MG63 (cell line): Measurements from ENCODE around the gene TNFAIP8L2. TPM values are rescaled to one million over a fixed set of nuclear protein-coding genes. Genes with fewer than 3 reads are reported as not detected.

Source experiments
- DNase-seq: peaks from one replicate; pipeline ENCODE4 v3.0.0-alpha.2; 2020
- H3K27me3 ChIP-seq: fragments of 250-450 bp; sonication (Bioruptor Pico); 2 replicates; pipeline ENCODE4 v1.5.1; 2020; ENCODE audit warnings: mild to moderate bottlenecking, moderate library complexity
- H3K36me3 ChIP-seq: fragments of 250-450 bp; sonication (Bioruptor Pico); 2 replicates; pipeline ENCODE4 v1.5.1; 2020; ENCODE audit warnings: mild to moderate bottlenecking, moderate library complexity
- H3K4me3 ChIP-seq: fragments of 250-450 bp; sonication (Bioruptor Pico); 2 replicates; pipeline ENCODE4 v1.5.1; 2020; ENCODE audit warnings: mild to moderate bottlenecking, moderate library complexity
- H3K9me3 ChIP-seq: fragments of 250-450 bp; sonication (Bioruptor Pico); 2 replicates; pipeline ENCODE4 v1.5.1; 2020; ENCODE audit warnings: mild to moderate bottlenecking, moderate library complexity
- total RNA-seq: library from RNA; depleted of rRNA; stranded (reverse); fragments of >200 nt; shearing (Covaris generic); gene quantifications from 2 replicates; pipeline ENCODE4 v1.2.3, GENCODE V29; 2014; ENCODE audit warnings: low replicate concordance; rRNA removed

The TNFAIP8L2 gene
- not detected in 2 replicates for total RNA-seq

- H3K36me3 ChIP-seq: peaks cover 29% of the 10 kb centered on the region
- no peaks in the 10 kb centered on the region for H3K9me3 ChIP-seq
- H3K27me3 ChIP-seq: no peaks in the 10 kb centered on the region
- no peak for DNase-seq
- H3K4me3 ChIP-seq: no peak within 1 kb of the TSS
These were observed at the start of gene TNFAIP8L2 for GRCh38 chr1:151156515-151156819. TNFAIP8L2 (plus strand) TSS chr1:151156649; CDS start chr1:151158698, 2,049 bp downstream.

- no peaks in the 10 kb centered on the region for H3K36me3 ChIP-seq
- DNase-seq: peak; percentile 36
- H3K9me3 ChIP-seq: no peaks in the 10 kb centered on the region
- H3K4me3 ChIP-seq: no peak overlapping the region
- no peaks in the 10 kb centered on the region for H3K27me3 ChIP-seq
These were observed 49.6 kb upstream of the TNFAIP8L2 start for GRCh38 chr1:151106894-151107293.

DNA sequence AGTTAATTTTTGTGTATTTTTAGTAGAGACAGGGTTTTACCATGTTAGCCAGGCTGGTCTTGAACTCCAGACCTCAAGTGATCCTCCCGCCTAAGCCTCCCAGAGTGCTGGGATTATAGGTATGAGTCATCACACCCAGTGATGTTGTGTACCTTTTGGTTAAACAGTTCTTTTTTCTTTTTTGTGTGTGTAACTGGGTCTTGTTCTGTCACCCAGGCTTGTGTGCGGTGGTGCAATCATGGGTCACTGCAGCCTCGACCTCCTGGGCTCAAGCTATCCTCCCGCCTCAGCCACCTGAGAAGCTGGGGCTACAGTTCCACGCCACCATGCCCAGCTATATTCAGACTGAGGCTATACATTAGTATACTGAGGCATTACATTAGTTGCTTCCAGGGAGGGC lies 48.1 kb upstream of the TNFAIP8L2 start:
- Histone ChIP-seq H3K9me3 (no peaks in the 10 kb centered on the region), H3K36me3 (no peaks in the 10 kb centered on the region)
- no peak for DNase-seq

DNA sequence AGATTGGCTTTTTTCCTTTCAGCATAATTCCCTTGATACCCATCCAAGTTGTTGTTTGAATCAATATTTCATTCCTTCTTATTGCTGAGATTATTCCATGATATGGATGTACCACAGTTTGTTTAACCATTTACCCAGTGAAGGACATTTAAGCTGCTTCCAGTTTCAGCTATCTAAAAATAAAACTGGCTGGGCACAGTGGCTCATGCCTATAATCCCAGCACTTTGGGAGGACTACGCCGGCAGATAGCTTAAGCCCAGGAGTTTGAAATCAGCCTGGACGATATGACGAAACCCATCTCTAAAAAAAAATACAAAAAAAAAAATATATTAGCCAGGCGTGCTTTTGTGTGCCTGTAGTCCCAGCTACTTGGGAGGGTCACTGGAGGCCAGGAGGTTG lies 42.6 kb upstream of the TNFAIP8L2 start:
- DNase-seq: no peak
- Histone ChIP-seq H3K27me3 (no peaks in the 10 kb centered on the region), H3K36me3 (no peaks in the 10 kb centered on the region), H3K9me3 (no peaks in the 10 kb centered on the region), H3K4me3 (no peak overlapping the region)

More for the DNA sequence above, 48.1 kb upstream of the TNFAIP8L2 start:
- Histone ChIP-seq H3K27me3 (no peaks in the 10 kb centered on the region), H3K4me3 (no peak overlapping the region)

- DNase-seq: no peak
- Histone ChIP-seq H3K27me3 (no peaks in the 10 kb centered on the region), H3K4me3 (no peak overlapping the region), H3K36me3 (no peaks in the 10 kb centered on the region), H3K9me3 (no peaks in the 10 kb centered on the region)
These were observed 31.6 kb upstream of the TNFAIP8L2 start for GRCh38 chr1:151124763-151125403.

DNA sequence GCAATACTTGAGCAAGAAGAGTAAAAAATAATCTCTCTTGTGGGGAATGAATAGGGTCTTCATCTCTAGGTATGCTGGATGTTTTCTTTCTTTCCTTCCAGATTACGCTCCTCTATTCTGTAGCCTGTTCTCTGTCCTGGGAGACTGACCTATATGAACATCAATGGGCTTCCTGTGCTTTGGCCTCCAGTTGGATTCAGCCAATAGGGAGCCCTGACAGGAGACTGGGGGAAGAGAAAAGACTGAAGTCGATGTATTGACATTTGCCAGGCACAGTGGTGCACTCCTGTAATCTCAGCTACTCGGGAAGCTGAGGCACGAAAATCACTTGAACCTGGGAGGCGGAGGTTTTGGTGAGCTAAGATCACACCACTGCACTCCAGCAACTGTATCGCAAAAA lies 27.6 kb upstream of the TNFAIP8L2 start:
- no peak for DNase-seq
- no peaks in the 10 kb centered on the region for H3K9me3 ChIP-seq
- H3K4me3 ChIP-seq: no peak overlapping the region
- H3K36me3 ChIP-seq: no peaks in the 10 kb centered on the region
- no peaks in the 10 kb centered on the region for H3K27me3 ChIP-seq

- Histone ChIP-seq H3K9me3 (no peaks in the 10 kb centered on the region), H3K4me3 (no peak overlapping the region), H3K36me3 (no peaks in the 10 kb centered on the region), H3K27me3 (no peaks in the 10 kb centered on the region)
- no peak for DNase-seq
These were observed 25.4 kb upstream of the TNFAIP8L2 start for GRCh38 chr1:151130987-151131586.

DNA sequence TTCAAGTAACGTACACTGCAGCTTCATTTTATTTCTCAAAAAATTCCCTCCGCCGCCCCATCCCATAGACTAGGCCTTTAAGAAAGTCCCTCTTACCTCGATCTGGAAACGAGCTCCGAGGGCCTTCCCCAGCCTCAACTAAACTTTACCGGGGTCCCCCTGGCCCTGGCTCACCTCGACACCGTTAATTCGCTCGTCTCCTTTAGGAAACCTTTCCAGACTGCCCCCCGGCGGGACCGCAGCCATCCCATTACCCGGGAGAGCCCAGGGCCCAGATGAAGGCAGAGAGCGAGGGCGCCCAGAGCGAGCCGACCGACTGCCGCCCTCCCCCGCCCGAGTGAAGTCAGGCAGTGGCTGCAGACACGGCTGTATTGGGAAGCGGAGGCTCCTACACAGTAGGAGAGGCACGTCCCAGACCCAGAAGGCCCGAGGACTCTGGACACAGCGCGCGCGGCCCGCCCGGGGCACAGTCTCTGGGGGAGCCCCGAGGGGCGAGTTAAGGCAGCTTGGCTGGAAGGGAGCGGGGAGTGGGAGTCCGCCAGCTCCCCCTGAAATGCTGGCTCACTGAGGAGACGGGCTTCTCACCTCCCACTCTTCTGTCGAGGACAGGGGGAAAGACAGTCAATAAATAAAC lies 24.6 kb upstream of the TNFAIP8L2 start:
- H3K4me3 ChIP-seq: no peak overlapping the region
- DNase-seq: no peak
- H3K27me3 ChIP-seq: no peaks in the 10 kb centered on the region
- H3K36me3 ChIP-seq: no peaks in the 10 kb centered on the region
- H3K9me3 ChIP-seq: no peaks in the 10 kb centered on the region

DNA sequence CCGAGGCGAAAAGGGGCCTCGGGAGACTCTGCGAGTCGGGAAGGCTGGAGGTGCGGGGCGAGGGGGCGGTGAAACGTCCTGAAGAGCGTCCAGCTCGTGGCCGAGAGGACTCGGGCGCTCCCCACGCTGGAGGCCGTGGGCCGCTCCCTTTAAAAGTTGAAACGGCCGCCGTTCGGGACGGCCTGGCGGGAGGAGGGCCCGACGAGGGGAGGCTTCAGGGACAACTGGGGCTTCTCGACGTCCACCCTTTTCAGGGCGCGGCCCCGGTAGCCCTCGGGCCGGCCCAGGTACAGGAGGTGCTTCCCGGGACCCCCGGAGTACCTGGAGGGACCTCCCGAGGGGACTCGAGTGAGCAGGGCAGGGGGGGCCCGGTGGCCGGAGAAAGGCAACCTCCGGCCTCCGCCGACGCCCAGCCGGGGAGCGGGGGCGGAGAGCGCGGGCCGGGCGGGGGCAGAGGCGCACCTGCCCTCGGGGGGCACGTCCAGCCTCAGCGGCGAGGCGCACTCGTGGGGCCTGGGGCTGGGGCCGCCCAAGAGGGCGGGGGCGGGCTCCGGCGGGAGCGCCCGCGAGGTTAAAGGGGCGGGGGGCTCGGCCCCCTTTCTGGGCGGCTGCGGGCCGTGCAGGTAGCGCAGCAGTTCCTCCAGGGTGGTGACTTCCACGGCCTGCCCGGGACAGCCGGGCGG lies 24.0 kb upstream of the TNFAIP8L2 start:
- DNase-seq: no peak
- Histone ChIP-seq H3K4me3 (no peak overlapping the region), H3K9me3 (no peaks in the 10 kb centered on the region), H3K27me3 (no peaks in the 10 kb centered on the region), H3K36me3 (no peaks in the 10 kb centered on the region)

GRCh38 chr1:151133018-151133806 lies 23.2 kb upstream of the TNFAIP8L2 start:
- no peaks in the 10 kb centered on the region for H3K36me3 ChIP-seq
- peak; percentile 14 for DNase-seq
- no peaks in the 10 kb centered on the region for H3K27me3 ChIP-seq
- H3K4me3 ChIP-seq: no peak overlapping the region
- H3K9me3 ChIP-seq: no peaks in the 10 kb centered on the region

GRCh38 chr1:151134396-151134795 lies 22.1 kb upstream of the TNFAIP8L2 start:
- Histone ChIP-seq H3K27me3 (no peaks in the 10 kb centered on the region), H3K36me3 (no peaks in the 10 kb centered on the region), H3K9me3 (no peaks in the 10 kb centered on the region), H3K4me3 (no peak overlapping the region)
- DNase-seq: no peak

DNA sequence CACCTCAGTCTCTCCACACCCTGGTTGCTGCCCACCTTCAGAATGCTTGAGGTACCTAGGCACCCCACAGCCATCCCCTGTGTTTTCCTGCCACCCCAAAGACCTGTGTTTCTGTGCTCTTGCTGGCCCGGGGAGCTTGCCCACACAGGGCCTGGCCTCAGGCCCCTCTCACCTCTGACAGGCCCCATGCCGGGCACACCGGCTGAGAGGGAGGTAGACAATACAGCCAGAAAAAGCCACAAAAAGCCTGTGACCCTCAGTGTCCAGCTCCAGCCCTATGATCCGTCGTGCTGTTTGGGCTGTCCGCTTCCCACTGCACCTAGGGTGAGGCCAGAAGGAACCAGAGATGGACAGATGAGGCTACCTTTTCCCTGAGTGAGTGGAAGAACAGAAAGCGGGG lies 21.5 kb upstream of the TNFAIP8L2 start:
- Histone ChIP-seq H3K4me3 (no peak overlapping the region), H3K27me3 (no peaks in the 10 kb centered on the region), H3K9me3 (no peaks in the 10 kb centered on the region), H3K36me3 (no peaks in the 10 kb centered on the region)
- DNase-seq: no peak

DNA sequence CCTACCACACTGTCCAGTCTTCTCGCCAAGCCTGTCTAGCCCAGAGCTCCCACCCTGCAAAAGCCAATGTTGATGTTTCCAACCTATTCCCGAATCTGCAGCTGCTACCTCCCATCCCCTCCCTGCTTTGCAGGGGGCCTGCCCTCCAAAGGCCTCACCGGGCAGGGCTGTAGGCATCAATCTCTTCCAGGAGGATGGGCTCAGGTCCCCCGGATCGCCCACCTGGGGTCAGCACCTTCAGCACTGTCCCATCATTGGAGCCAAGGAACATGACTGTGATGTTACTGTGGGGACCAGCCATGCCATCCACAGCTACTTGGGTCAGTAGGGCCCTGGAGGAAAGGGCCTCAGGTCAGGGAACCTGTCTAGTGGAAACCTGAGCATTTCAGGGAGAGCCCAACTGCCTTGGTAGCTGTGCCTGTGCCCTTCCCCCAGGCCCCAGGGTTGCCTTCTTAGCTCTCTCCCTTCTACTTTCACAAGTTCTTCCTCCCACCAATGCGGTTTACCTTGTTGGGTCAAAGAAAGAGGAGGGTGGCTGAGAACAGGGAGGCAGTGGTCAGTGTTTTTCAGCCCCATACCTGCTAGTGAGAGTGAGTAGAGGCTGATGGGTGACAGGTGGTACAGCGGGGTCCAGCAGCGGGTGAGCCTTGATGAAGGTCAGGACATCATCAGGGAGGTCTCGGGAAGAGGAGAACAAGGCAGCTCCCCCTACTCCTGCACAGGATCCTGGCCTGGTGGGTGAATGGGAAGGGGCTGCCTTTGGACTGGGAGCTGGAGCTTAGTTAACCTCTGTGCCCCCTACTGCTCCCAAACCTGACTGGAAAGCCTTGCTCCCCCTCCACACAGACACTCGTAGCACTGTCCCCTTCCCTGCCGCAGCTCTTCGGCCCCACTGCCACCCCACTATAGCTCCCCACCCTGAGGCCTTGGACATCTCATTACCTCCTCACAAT lies 20.7 kb upstream of the TNFAIP8L2 start:
- no peak for DNase-seq
- Histone ChIP-seq H3K27me3 (no peaks in the 10 kb centered on the region), H3K9me3 (no peaks in the 10 kb centered on the region), H3K36me3 (no peaks in the 10 kb centered on the region), H3K4me3 (no peak overlapping the region)

GRCh38 chr1:151137789-151138188 lies 18.7 kb upstream of the TNFAIP8L2 start:
- H3K27me3 ChIP-seq: no peaks in the 10 kb centered on the region
- no peak overlapping the region for H3K4me3 ChIP-seq
- H3K9me3 ChIP-seq: no peaks in the 10 kb centered on the region
- no peaks in the 10 kb centered on the region for H3K36me3 ChIP-seq
- no peak for DNase-seq

GRCh38 chr1:151142411-151143056 lies 13.9 kb upstream of the TNFAIP8L2 start:
- no peak overlapping the region for H3K4me3 ChIP-seq
- no peak for DNase-seq
- no peaks in the 10 kb centered on the region for H3K27me3 ChIP-seq
- no peaks in the 10 kb centered on the region for H3K36me3 ChIP-seq
- H3K9me3 ChIP-seq: no peaks in the 10 kb centered on the region
